HL-60 (cell line): ENCODE results near the gene SPOP.

Source experiments
- DNase-seq, 2 experiments: peaks; one replicate each; pipeline ENCODE4 v3.0.0-alpha.2; 2010 to 2020; ENCODE audit warnings: low read depth in 1 of 2, low spot score in 1 of 2
- H3K27ac ChIP-seq: fragments of 250-450 bp; sonication (Bioruptor Pico); replicated peaks from 2 replicates; pipeline ENCODE4 v1.5.1; 2020; ENCODE audit warnings: mild to moderate bottlenecking, moderate library complexity
- H3K27me3 ChIP-seq: fragments of 250-450 bp; sonication (Bioruptor Pico); 2 replicates; pipeline ENCODE4 v1.5.1; 2021; ENCODE audit warnings: mild to moderate bottlenecking, moderate library complexity; ENCODE audit not compliant: insufficient read depth, poor library complexity, severe bottlenecking
- H3K4me3 ChIP-seq: replicated peaks from 2 replicates; pipeline ENCODE4 v1.5.1; 2011; ENCODE audit warnings: mild to moderate bottlenecking, control low read depth, low read length; ENCODE audit not compliant: insufficient read depth
- GABPA ChIP-seq: IDR thresholded peaks from 2 replicates; pipeline ENCODE4 v1.6.1; 2012; ENCODE audit warnings: low read depth
- POLR2AphosphoS5 ChIP-seq: IDR thresholded peaks from 2 replicates; pipeline ENCODE4 v1.6.1; 2012; ENCODE audit warnings: low read depth
- SPI1 ChIP-seq: IDR thresholded peaks from 2 replicates; pipeline ENCODE4 v1.6.1; 2012; ENCODE audit warnings: low read depth, mild to moderate bottlenecking, borderline replicate concordance
- TF ChIP-seq, protein P1 (sequence below): IDR thresholded peaks from 2 replicates; pipeline ENCODE4 v1.6.1; 2012; ENCODE audit warnings: low read depth; ENCODE audit not compliant: insufficient replicate concordance
- TF ChIP-seq, protein P2 (sequence below): IDR thresholded peaks from one replicate; pipeline ENCODE4 v1.5.1; 2011; ENCODE audit warnings: low read length, control low read depth, inconsistent platforms; ENCODE audit not compliant: insufficient read depth

The SPOP gene

GRCh38 chr17:49630113-49630900 is 47.6 kb downstream of the SPOP start:
- no peak for DNase-seq
- Histone ChIP-seq H3K4me3 (no peak overlapping the region), H3K27ac (no peak overlapping the region), H3K27me3 (no peaks in the 10 kb centered on the region)
- TF ChIP-seq, protein P1, sequence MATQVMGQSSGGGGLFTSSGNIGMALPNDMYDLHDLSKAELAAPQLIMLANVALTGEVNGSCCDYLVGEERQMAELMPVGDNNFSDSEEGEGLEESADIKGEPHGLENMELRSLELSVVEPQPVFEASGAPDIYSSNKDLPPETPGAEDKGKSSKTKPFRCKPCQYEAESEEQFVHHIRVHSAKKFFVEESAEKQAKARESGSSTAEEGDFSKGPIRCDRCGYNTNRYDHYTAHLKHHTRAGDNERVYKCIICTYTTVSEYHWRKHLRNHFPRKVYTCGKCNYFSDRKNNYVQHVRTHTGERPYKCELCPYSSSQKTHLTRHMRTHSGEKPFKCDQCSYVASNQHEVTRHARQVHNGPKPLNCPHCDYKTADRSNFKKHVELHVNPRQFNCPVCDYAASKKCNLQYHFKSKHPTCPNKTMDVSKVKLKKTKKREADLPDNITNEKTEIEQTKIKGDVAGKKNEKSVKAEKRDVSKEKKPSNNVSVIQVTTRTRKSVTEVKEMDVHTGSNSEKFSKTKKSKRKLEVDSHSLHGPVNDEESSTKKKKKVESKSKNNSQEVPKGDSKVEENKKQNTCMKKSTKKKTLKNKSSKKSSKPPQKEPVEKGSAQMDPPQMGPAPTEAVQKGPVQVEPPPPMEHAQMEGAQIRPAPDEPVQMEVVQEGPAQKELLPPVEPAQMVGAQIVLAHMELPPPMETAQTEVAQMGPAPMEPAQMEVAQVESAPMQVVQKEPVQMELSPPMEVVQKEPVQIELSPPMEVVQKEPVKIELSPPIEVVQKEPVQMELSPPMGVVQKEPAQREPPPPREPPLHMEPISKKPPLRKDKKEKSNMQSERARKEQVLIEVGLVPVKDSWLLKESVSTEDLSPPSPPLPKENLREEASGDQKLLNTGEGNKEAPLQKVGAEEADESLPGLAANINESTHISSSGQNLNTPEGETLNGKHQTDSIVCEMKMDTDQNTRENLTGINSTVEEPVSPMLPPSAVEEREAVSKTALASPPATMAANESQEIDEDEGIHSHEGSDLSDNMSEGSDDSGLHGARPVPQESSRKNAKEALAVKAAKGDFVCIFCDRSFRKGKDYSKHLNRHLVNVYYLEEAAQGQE: no peak
- TF ChIP-seq GABPA: no peak
- TF ChIP-seq, protein P2, sequence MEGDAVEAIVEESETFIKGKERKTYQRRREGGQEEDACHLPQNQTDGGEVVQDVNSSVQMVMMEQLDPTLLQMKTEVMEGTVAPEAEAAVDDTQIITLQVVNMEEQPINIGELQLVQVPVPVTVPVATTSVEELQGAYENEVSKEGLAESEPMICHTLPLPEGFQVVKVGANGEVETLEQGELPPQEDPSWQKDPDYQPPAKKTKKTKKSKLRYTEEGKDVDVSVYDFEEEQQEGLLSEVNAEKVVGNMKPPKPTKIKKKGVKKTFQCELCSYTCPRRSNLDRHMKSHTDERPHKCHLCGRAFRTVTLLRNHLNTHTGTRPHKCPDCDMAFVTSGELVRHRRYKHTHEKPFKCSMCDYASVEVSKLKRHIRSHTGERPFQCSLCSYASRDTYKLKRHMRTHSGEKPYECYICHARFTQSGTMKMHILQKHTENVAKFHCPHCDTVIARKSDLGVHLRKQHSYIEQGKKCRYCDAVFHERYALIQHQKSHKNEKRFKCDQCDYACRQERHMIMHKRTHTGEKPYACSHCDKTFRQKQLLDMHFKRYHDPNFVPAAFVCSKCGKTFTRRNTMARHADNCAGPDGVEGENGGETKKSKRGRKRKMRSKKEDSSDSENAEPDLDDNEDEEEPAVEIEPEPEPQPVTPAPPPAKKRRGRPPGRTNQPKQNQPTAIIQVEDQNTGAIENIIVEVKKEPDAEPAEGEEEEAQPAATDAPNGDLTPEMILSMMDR: no peak
- TF ChIP-seq SPI1: no peak
- TF ChIP-seq POLR2AphosphoS5: no peak

DNA sequence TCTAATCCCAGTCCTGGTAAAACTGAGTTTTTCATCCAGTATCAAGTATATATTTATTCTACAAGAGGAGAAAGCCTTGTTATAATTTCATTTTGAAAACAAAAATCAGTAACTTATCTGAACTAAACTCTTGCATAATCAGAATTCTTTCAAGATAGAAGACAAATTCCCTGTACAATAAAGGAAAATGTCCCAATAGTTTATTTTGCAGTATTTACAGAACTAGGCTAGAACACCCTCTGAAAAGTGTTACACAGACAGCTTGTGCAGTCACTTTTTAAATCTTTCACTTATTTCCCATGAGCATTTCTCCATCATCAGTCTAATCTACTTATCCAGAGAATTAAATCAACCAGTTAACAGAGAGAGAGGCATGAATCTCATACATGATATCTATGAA is 48.5 kb downstream of the SPOP start:
- no peak for DNase-seq
- H3K4me3 ChIP-seq: no peak overlapping the region
- H3K27ac ChIP-seq: no peak overlapping the region
- TF ChIP-seq, protein P2: no peak
- no peak for TF ChIP-seq SPI1
- TF ChIP-seq, protein P1: no peak
- no peak for TF ChIP-seq GABPA
- no peak for TF ChIP-seq POLR2AphosphoS5
- no peaks in the 10 kb centered on the region for H3K27me3 ChIP-seq

GRCh38 chr17:49624896-49625295 is 53.0 kb downstream of the SPOP start:
- H3K27ac ChIP-seq: no peak overlapping the region
- no peaks in the 10 kb centered on the region for H3K27me3 ChIP-seq
- TF ChIP-seq, protein P2: no peak
- TF ChIP-seq SPI1: no peak
- TF ChIP-seq, protein P1: no peak
- TF ChIP-seq GABPA: no peak
- no peak for TF ChIP-seq POLR2AphosphoS5
- DNase-seq: no peak
- no peak overlapping the region for H3K4me3 ChIP-seq
